A549 (cell line): ENCODE data around the gene SEC61B. TPM values are rescaled to one million over a fixed set of nuclear protein-coding genes. Genes with fewer than 3 reads are reported as not detected.

Source experiments
- ATAC-seq, 2 experiments: fragments of 200-7000 bp in 1 of 2; fragments of >200 bp in 1 of 2; cut with Nextera tagmentation in 1 of 2; cut with Tn5 transposase in 1 of 2; 3 replicates each; pipeline versions ENCODE4 v1.8.0 to v1.9.1; 2018 to 2020; ENCODE audit warnings: mild to moderate bottlenecking in 1 of 2, moderate library complexity in 1 of 2
- CTCF ChIA-PET: fragments of 300-600 bp; sonication (Branson Sonifier 250); formaldehyde crosslinking; extraction: SDS; loops from one replicate; lab custom pipeline; 2021; ENCODE audit warnings: antibody characterized with exemption, inconsistent platforms; lab: Yijun Ruan, JAX
- POLR2A ChIA-PET: fragments of 350-600 bp; formaldehyde crosslinking; extraction: SDS; loops from one replicate; lab custom pipeline; 2021; ENCODE audit warnings: antibody characterized with exemption, inconsistent platforms; lab: Yijun Ruan, JAX
- DNase-seq, 2 experiments: peaks; one replicate each; pipeline versions ENCODE4 v3.0.0 to v3.0.0-alpha.2; 2011 to 2016; ENCODE audit warnings: low read depth in 1 of 2, low spot score in 1 of 2
- FAIRE-seq: peaks from 2 replicates; lab custom pipeline; 2011; peaks lifted over from hg19 to GRCh38; lab: Jason Lieb, UNC
- H3K27ac ChIP-seq, 2 experiments: fragments of >200 bp; sonication (Bioruptor Twin); formaldehyde crosslinking; 3 replicates each; pipeline ENCODE4 v1.5.1; 2016 to 2017
- H3K4me1 ChIP-seq: fragments of >200 bp; sonication (Bioruptor Twin); formaldehyde crosslinking; 3 replicates; pipeline ENCODE4 v1.6.1; 2016
- H3K4me2 ChIP-seq: fragments of >200 bp; sonication (Bioruptor Twin); formaldehyde crosslinking; 3 replicates; pipeline ENCODE4 v1.6.1; 2016
- H3K4me3 ChIP-seq: fragments of >200 bp; sonication (Bioruptor Twin); formaldehyde crosslinking; 3 replicates; pipeline ENCODE4 v1.5.1; 2016
- H3K9me3 ChIP-seq: fragments of >200 bp; sonication (Bioruptor Twin); formaldehyde crosslinking; 3 replicates; pipeline ENCODE4 v1.6.1; 2016
- CBX2 ChIP-seq: fragments of 200-600 bp; sonication (generic); IDR thresholded peaks from 2 replicates; pipeline ENCODE4 v1.6.1; 2016; ENCODE audit warnings: low read depth, mild to moderate bottlenecking, borderline replicate concordance
- CBX8 ChIP-seq: fragments of 200-600 bp; sonication (generic); IDR thresholded peaks from 2 replicates; pipeline ENCODE4 v1.6.1; 2016
- CEBPB ChIP-seq, 2 experiments: fragments of >200 bp in 1 of 2; sonication (Bioruptor Twin) in 1 of 2; formaldehyde crosslinking in 1 of 2; IDR thresholded peaks; 2 replicates each; pipeline ENCODE4 v1.6.1; 2012 to 2016
- CHD4 ChIP-seq: fragments of 200-600 bp; sonication (generic); IDR thresholded peaks from 2 replicates; pipeline ENCODE4 v1.6.1; 2016; ENCODE audit warnings: antibody characterized with exemption, mild to moderate bottlenecking, borderline replicate concordance
- EHMT2 ChIP-seq: fragments of 200-600 bp; sonication (generic); IDR thresholded peaks from 2 replicates; pipeline ENCODE4 v1.6.1; 2016; ENCODE audit warnings: antibody characterized with exemption, low read depth, mild to moderate bottlenecking, moderate library complexity
- FOSB ChIP-seq: fragments of 250-450 bp; sonication (Bioruptor Pico); IDR thresholded peaks from 2 replicates; pipeline ENCODE4 v1.5.0; 2020; ENCODE audit warnings: mild to moderate bottlenecking, moderate library complexity
- HEYL ChIP-seq: fragments of 250-450 bp; sonication (Bioruptor Pico); IDR thresholded peaks from 2 replicates; pipeline ENCODE4 v1.8.0; 2021; ENCODE audit warnings: mild to moderate bottlenecking, moderate library complexity
- HOXA7 ChIP-seq: fragments of 250-450 bp; sonication (Bioruptor Pico); IDR thresholded peaks from 2 replicates; pipeline ENCODE4 v1.5.0; 2020; ENCODE audit warnings: mild to moderate bottlenecking, moderate library complexity
- HOXB5 ChIP-seq: fragments of 250-450 bp; sonication (Bioruptor Pico); IDR thresholded peaks from 2 replicates; pipeline ENCODE4 v1.5.0; 2020; ENCODE audit warnings: mild to moderate bottlenecking, moderate library complexity
- KDM1A ChIP-seq: fragments of 200-600 bp; sonication (generic); IDR thresholded peaks from 2 replicates; pipeline ENCODE4 v1.6.1; 2016; ENCODE audit warnings: low read depth, mild to moderate bottlenecking
- KDM5A ChIP-seq: fragments of 200-600 bp; sonication (generic); IDR thresholded peaks from 2 replicates; pipeline ENCODE4 v1.6.1; 2016; ENCODE audit warnings: antibody characterized with exemption, mild to moderate bottlenecking
- MYC ChIP-seq: IDR thresholded peaks from 2 replicates; pipeline ENCODE4 v1.6.1; 2012; ENCODE audit warnings: mild to moderate bottlenecking, inconsistent platforms, low read length, improper control_type of control experiment, borderline replicate concordance
- PHF8 ChIP-seq: fragments of 200-600 bp; sonication (generic); IDR thresholded peaks from 2 replicates; pipeline ENCODE4 v1.6.1; 2016; ENCODE audit warnings: low read depth, mild to moderate bottlenecking, antibody characterized with exemption, moderate library complexity, borderline replicate concordance
- RAD21 ChIP-seq, 2 experiments: fragments of >200 bp in 1 of 2; sonication (Bioruptor Twin) in 1 of 2; formaldehyde crosslinking in 1 of 2; IDR thresholded peaks in 1 of 2; conservative IDR thresholded peaks in 1 of 2; 2 replicates in 1 of 2; 3 replicates in 1 of 2; pipeline ENCODE4 v1.6.1; 2012 to 2018; ENCODE audit warnings: inconsistent platforms in 1 of 2
- RARB ChIP-seq: fragments of 250-450 bp; sonication (Bioruptor Pico); IDR thresholded peaks from 2 replicates; pipeline ENCODE4 v1.8.0; 2021; ENCODE audit warnings: mild to moderate bottlenecking, moderate library complexity
- SMC3 ChIP-seq: fragments of >200 bp; sonication (Bioruptor Twin); formaldehyde crosslinking; IDR thresholded peaks from 3 replicates; pipeline ENCODE4 v1.6.1; 2018; ENCODE audit warnings: inconsistent platforms
- ZC3H11A ChIP-seq: fragments of 450-650 bp; IDR thresholded peaks from 2 replicates; pipeline ENCODE4 v1.6.1; 2014; ENCODE audit warnings: antibody characterized with exemption, mild to moderate bottlenecking
- ZFP36 ChIP-seq: fragments of 450-650 bp; IDR thresholded peaks from 2 replicates; pipeline ENCODE4 v1.6.1; 2014; ENCODE audit warnings: borderline replicate concordance; ENCODE audit not compliant: partially characterized antibody
- ZNF302 ChIP-seq: fragments of 250-450 bp; sonication (Bioruptor Pico); IDR thresholded peaks from 2 replicates; pipeline ENCODE4 v1.9.0; 2021; ENCODE audit warnings: inconsistent platforms, mild to moderate bottlenecking, moderate library complexity
- WGBS: methylation state at CpG from one replicate; pipeline ENCODE4 v1.1.6; 2017; ENCODE audit errors: missing lambda C conversion rate; 5-methylcytosine and 5-hydroxymethylcytosine counted together
- polyA plus RNA-seq, 4 experiments: library from polyadenylated mRNA; depleted of rRNA in 3 of 4; stranded (reverse); fragments of >200 nt; fragmentation: RNase III in 1 of 4; extraction: RNeasy Plus Mini Kit Qiagen cat#74134 plus additional on column Dnase treatment in 1 of 4; gene quantifications; 2 replicates in 3 of 4; 3 replicates in 1 of 4; pipeline ENCODE4 v1.2.3, GENCODE V29; 2011 to 2017
- TF ChIP-seq, protein P1 (sequence below): fragments of >200 bp; sonication (Bioruptor Twin); formaldehyde crosslinking; IDR thresholded peaks from 2 replicates; pipeline ENCODE4 v1.6.1; 2016
- TF ChIP-seq, protein P2 (sequence below): fragments of >200 bp; sonication (Bioruptor Twin); formaldehyde crosslinking; IDR thresholded peaks from 3 replicates; pipeline ENCODE4 v1.6.1; 2016
- TF ChIP-seq, protein P3 (sequence below): fragments of 150-350 bp; IDR thresholded peaks from 2 replicates; pipeline ENCODE4 v1.6.1; 2014; ENCODE audit warnings: low read depth, mild to moderate bottlenecking, low read length
- TF ChIP-seq, protein P4 (sequence below): fragments of >200 bp; sonication (Bioruptor Twin); formaldehyde crosslinking; IDR thresholded peaks from 3 replicates; pipeline ENCODE4 v1.5.1; 2016
- TF ChIP-seq, protein P5 (sequence below): fragments of 250-450 bp; sonication (Bioruptor Pico); IDR thresholded peaks from 2 replicates; pipeline ENCODE4 v1.5.0; 2020; ENCODE audit warnings: low read depth, mild to moderate bottlenecking, moderate library complexity
- TF ChIP-seq, protein P6 (sequence below): IDR thresholded peaks from 2 replicates; pipeline ENCODE4 v1.6.1; 2012

Gene SEC61B
- polyA plus RNA-seq, 2 of the 4 experiments (the other 2 are of a cell fraction), result 194 to 275 TPM

DNA sequence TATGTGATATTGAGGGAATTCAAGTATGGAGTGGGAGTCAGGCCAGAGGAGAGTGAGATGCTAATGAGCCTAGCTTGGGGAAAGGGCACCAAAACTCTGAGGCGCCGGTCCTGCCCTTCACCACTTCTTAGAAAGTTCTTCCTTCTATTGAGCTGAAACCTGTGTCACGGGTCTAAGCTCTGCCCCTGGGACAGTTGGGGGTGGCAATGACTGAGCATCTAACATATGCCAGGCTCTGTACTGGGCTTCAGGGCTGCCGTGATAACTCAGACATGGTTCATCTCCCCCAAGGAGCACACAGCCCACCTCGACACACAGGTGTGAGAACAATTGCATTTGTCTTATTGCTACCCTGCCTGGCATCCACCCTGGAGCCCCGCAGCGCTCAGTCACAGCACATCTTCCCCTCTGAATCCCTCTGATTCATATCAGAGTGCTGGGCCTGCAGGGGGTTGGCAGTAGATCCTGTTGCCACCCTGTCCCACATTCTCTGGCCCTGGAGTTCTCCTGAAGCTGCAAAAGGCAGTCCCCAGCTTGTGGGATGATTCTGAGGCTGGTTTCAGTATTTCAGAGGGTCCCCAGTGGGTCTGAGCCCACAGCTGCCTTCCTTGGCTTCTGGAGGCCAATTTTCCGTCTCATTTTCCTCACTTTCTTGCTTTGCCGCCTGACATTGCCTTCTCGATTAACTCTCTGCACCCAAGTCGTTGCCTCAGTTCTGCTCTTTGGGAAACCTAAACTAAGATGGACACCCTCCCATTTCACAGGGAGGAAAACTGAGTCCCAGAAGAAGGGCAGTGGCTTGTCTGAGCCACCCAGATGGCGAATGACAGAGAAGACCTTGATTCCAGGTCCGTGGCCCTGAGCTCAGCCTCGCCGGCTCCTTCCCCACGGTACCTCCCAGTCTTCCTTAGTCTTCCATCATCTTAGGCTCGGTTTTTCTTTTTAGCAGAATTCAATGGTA, 42.9 kb upstream of the SEC61B start:
- Histone ChIP-seq H3K4me2 (no peak overlapping the region), H3K4me1 (no peaks in the 10 kb centered on the region), H3K27ac (no peak overlapping the region), H3K4me3 (no peak overlapping the region), H3K9me3 (no peaks in the 10 kb centered on the region)
- DNase-seq, result no peak
- CTCF ChIA-PET, result interaction anchor here (1.2 to 1.6 kb wide), 3 partner anchors 9 to 18 kb away, joined by 3 to 6 read pairs (median 5); no protein-coding TSS in a partner anchor
- ATAC-seq, result no peak
- POLR2A ChIA-PET, result interaction anchor here (0.6 kb wide), 1 partner anchor 1228 kb away, joined by 6 read pairs; no protein-coding TSS in a partner anchor
- no peak for FAIRE-seq
- TF ChIP-seq, protein P1, sequence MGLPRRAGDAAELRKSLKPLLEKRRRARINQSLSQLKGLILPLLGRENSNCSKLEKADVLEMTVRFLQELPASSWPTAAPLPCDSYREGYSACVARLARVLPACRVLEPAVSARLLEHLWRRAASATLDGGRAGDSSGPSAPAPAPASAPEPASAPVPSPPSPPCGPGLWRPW, result no peak
- no peak for TF ChIP-seq CEBPB (IDR thresholded peaks at IDR 0.05)
- TF ChIP-seq, protein P2, sequence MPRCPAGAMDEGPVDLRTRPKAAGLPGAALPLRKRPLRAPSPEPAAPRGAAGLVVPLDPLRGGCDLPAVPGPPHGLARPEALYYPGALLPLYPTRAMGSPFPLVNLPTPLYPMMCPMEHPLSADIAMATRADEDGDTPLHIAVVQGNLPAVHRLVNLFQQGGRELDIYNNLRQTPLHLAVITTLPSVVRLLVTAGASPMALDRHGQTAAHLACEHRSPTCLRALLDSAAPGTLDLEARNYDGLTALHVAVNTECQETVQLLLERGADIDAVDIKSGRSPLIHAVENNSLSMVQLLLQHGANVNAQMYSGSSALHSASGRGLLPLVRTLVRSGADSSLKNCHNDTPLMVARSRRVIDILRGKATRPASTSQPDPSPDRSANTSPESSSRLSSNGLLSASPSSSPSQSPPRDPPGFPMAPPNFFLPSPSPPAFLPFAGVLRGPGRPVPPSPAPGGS, result no peak
- TF ChIP-seq CBX2, result no peak
- no peak for TF ChIP-seq PHF8
- no peak for TF ChIP-seq ZFP36
- no peak for TF ChIP-seq EHMT2
- no peak for TF ChIP-seq HOXA7 (CRISPR knock-in tag)
- TF ChIP-seq RARB (CRISPR knock-in tag), result no peak
- TF ChIP-seq CHD4, result no peak
- TF ChIP-seq ZNF302 (CRISPR knock-in tag), result no peak
- TF ChIP-seq HEYL, result no peak
- WGBS, result 74% methylated on average over 17 of the region's 17 CpGs

DNA sequence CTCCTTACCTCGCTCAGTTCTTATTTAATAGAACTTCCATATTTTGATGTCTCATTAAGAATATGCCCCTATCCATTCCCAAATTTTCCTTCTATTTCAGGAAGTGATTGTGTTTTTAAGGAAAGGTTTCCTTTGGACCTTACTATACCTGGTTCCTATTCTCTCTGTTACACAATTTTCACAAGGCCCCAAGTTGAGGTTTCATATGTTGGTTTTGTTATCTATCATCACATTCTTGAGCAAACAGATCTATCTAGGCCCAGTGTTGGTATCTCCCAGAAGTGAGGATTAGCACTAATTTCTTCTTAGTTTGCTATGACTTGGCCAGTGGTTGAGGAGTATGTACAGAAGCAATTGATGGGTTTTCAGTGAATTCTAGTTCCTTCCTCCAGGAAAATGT, 41.9 kb upstream of the SEC61B start:
- TF ChIP-seq KDM5A (no peak), KDM1A (no peak), SMC3 (no peak), CBX8 (no peak), FOSB (no peak), RAD21 (conservative IDR thresholded peaks at IDR 0.05 in 1 of 2, IDR thresholded peaks at IDR 0.05 in 1 of 2) (no peak), HOXB5 (CRISPR knock-in tag) (no peak), HEYL (no peak), MYC (no peak), ZC3H11A (no peak)
- TF ChIP-seq, protein P3, sequence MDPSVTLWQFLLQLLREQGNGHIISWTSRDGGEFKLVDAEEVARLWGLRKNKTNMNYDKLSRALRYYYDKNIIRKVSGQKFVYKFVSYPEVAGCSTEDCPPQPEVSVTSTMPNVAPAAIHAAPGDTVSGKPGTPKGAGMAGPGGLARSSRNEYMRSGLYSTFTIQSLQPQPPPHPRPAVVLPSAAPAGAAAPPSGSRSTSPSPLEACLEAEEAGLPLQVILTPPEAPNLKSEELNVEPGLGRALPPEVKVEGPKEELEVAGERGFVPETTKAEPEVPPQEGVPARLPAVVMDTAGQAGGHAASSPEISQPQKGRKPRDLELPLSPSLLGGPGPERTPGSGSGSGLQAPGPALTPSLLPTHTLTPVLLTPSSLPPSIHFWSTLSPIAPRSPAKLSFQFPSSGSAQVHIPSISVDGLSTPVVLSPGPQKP, result no peak
- TF ChIP-seq, protein P4, sequence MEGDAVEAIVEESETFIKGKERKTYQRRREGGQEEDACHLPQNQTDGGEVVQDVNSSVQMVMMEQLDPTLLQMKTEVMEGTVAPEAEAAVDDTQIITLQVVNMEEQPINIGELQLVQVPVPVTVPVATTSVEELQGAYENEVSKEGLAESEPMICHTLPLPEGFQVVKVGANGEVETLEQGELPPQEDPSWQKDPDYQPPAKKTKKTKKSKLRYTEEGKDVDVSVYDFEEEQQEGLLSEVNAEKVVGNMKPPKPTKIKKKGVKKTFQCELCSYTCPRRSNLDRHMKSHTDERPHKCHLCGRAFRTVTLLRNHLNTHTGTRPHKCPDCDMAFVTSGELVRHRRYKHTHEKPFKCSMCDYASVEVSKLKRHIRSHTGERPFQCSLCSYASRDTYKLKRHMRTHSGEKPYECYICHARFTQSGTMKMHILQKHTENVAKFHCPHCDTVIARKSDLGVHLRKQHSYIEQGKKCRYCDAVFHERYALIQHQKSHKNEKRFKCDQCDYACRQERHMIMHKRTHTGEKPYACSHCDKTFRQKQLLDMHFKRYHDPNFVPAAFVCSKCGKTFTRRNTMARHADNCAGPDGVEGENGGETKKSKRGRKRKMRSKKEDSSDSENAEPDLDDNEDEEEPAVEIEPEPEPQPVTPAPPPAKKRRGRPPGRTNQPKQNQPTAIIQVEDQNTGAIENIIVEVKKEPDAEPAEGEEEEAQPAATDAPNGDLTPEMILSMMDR, result no peak
- TF ChIP-seq, protein P5, sequence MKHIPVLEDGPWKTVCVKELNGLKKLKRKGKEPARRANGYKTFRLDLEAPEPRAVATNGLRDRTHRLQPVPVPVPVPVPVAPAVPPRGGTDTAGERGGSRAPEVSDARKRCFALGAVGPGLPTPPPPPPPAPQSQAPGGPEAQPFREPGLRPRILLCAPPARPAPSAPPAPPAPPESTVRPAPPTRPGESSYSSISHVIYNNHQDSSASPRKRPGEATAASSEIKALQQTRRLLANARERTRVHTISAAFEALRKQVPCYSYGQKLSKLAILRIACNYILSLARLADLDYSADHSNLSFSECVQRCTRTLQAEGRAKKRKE (CRISPR knock-in tag), result no peak
- TF ChIP-seq, protein P6, sequence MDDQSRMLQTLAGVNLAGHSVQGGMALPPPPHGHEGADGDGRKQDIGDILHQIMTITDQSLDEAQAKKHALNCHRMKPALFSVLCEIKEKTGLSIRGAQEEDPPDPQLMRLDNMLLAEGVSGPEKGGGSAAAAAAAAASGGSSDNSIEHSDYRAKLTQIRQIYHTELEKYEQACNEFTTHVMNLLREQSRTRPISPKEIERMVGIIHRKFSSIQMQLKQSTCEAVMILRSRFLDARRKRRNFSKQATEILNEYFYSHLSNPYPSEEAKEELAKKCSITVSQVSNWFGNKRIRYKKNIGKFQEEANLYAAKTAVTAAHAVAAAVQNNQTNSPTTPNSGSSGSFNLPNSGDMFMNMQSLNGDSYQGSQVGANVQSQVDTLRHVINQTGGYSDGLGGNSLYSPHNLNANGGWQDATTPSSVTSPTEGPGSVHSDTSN, result no peak
- TF ChIP-seq, protein P2, result no peak
- Histone ChIP-seq H3K4me1 (no peaks in the 10 kb centered on the region), H3K4me3 (no peak overlapping the region), H3K27ac (no peak overlapping the region), H3K4me2 (no peak overlapping the region), H3K9me3 (no peaks in the 10 kb centered on the region)
- ChIA-PET CTCF (no interaction called here), POLR2A (no interaction called here)
- ATAC-seq (no peak), FAIRE-seq (no peak), DNase-seq (no peak)
- WGBS, result 88% methylated on average over 1 of the region's 1 CpG
